Body of pancreas (tissue), 4 donors: ENCODE measurements around the gene KANK3. TPM values are rescaled to one million over a fixed set of nuclear protein-coding genes. Genes with fewer than 3 reads are reported as not detected.
"Not testable (repeated sequence)": the region's sequence is repeated elsewhere in the genome, so short reads cannot be mapped to it uniquely, and the experiment has no call there.

Source experiments
- ATAC-seq: fragments of 150-250 bp; one replicate; pipeline ENCODE4 v1.9.1; 2016
- DNase-seq, 4 donors: peaks; one replicate each; pipeline ENCODE4 v3.0.0-alpha.2; 2019
- H3K27ac ChIP-seq, 4 donors: fragments of 200-600 bp; sonication (generic); 1 replicate in 3 of 4; 2 replicates in 1 of 4; pipeline versions ENCODE4 v1.5.1 to v1.6.1; 2016 to 2019; ENCODE audit warnings: mild to moderate bottlenecking in 1 of 4, mixed read lengths in 1 of 4, moderate library complexity in 1 of 4
- H3K27me3 ChIP-seq, 2 donors: fragments of 200-600 bp; sonication (generic); one replicate each; pipeline ENCODE4 v1.6.0; 2016; ENCODE audit warnings: mild to moderate bottlenecking in 1 of 2
- H3K36me3 ChIP-seq, 2 donors: fragments of 200-600 bp; sonication (generic); replicated peaks in 1 of 2; 2 replicates each; pipeline ENCODE4 v1.5.1; 2016; ENCODE audit warnings: low read depth in 2 of 2; ENCODE audit not compliant: insufficient read depth in 1 of 2
- H3K4me1 ChIP-seq: fragments of 200-600 bp; sonication (generic); one replicate; pipeline ENCODE4 v1.6.0; 2016
- H3K4me3 ChIP-seq, 2 donors: fragments of 200-600 bp; sonication (generic); 1 replicate in 1 of 2; 2 replicates in 1 of 2; pipeline ENCODE4 v1.5.1; 2016 to 2019
- H3K9me3 ChIP-seq, 3 donors: fragments of 200-600 bp; sonication (generic); 1 replicate in 2 of 3; 2 replicates in 1 of 3; pipeline ENCODE4 v1.5.1; 2016
- POLR2A ChIP-seq, 3 donors: fragments of 450-650 bp; IDR thresholded peaks; one replicate each; pipeline ENCODE4 v1.6.1; 2016; ENCODE audit warnings: antibody characterized with exemption in 3 of 3, mild to moderate bottlenecking in 2 of 3
- WGBS, 2 donors: methylation state at CpG; one replicate each; pipeline ENCODE4 v1.1.5; 2017; 5-methylcytosine and 5-hydroxymethylcytosine counted together
- intact Hi-C: fragments of 100-400 bp; cut with DNase I; formaldehyde crosslinking; loops from one replicate; pipeline ENCODE4 v1.15.1; 2023
- total RNA-seq, 2 donors: library from RNA; depleted of rRNA; stranded (reverse); fragments of >200 nt; gene quantifications; one replicate each; pipeline ENCODE4 v1.1.0, GENCODE V29; 2016
- TF ChIP-seq, protein P1 (sequence below), 7 experiments: fragments of 450-650 bp in 4 of 7; fragments of 200-600 bp in 3 of 7; sonication (generic) in 3 of 7; IDR thresholded peaks; one replicate each; pipeline ENCODE4 v1.5.1; 2016 to 2019; ENCODE audit warnings: antibody characterized with exemption in 7 of 7

KANK3 gene
- total RNA-seq, 2 donors from 2014 or later, result 9.1 to 25.7 TPM

DNA sequence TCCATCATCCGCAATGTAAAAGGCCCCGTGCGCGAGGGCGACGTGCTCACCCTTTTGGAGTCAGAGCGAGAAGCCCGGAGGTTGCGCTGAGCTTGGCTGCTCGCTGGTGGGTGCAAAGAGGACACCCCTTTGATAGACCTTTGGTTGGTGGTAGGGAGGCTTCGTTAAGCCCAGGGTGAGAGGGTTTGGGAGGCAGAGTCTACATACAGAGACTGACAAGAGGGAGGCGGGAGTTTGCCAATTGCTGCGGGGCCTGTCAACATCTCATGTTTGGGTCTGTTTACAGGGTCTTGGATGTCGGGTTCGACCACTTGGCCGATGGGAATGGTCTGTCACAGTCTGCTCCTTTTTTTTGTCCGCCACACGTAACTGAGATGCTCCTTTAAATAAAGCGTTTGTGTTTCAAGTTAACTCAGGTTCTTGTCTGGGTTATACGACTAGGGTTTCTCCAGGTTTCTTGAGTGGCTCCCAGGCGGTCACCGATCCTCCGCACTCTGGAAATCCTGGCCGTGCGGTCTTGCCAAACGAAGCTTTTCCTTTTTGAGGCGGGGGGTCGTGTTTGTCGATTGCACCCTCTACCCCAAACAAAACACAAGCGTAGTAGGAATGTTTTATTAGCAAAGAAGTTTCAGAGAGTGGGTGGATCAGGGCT, 20.9 kb downstream of the KANK3 start:
- Histone ChIP-seq H3K36me3 (no peaks in the 10 kb centered on the region), H3K9me3 (no peaks in the 10 kb centered on the region), H3K27me3 (no peaks in the 10 kb centered on the region), H3K27ac (peak overlapping the region; percentile 84 to 91 (median 88)), H3K4me3 (peak overlapping the region; percentile 53 to 69), H3K4me1 (peaks cover 36% of the 10 kb centered on the region)
- intact Hi-C loops, result no loop called here
- 11 to 16% methylated on average over 25 to 30 of the region's 30 CpGs for WGBS, 2 donors
- DNase-seq (no peak), ATAC-seq (no peak)
- TF ChIP-seq, protein P1, sequence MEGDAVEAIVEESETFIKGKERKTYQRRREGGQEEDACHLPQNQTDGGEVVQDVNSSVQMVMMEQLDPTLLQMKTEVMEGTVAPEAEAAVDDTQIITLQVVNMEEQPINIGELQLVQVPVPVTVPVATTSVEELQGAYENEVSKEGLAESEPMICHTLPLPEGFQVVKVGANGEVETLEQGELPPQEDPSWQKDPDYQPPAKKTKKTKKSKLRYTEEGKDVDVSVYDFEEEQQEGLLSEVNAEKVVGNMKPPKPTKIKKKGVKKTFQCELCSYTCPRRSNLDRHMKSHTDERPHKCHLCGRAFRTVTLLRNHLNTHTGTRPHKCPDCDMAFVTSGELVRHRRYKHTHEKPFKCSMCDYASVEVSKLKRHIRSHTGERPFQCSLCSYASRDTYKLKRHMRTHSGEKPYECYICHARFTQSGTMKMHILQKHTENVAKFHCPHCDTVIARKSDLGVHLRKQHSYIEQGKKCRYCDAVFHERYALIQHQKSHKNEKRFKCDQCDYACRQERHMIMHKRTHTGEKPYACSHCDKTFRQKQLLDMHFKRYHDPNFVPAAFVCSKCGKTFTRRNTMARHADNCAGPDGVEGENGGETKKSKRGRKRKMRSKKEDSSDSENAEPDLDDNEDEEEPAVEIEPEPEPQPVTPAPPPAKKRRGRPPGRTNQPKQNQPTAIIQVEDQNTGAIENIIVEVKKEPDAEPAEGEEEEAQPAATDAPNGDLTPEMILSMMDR (IDR thresholded peaks at IDR 0.05), result no peak
- no peak for TF ChIP-seq POLR2A (IDR thresholded peaks at IDR 0.05)

GRCh38 chr19:8321067-8321985, 21.7 kb downstream of the KANK3 start, which contains the start of the genes NDUFA7 and RPS28:
Gene NDUFA7, minus strand, starts transcription at chr19:8321375. Its CDS starts 17 bp downstream, at chr19:8321358.
Gene RPS28, plus strand, starts transcription at chr19:8321496. Its CDS starts 35 bp downstream, at chr19:8321531.
- Histone ChIP-seq H3K27me3 (no peaks in the 10 kb centered on the region), H3K4me3 (peak within 1 kb of the TSS; percentile 53 to 69), H3K36me3 (no peaks in the 10 kb centered on the region), H3K9me3 (no peaks in the 10 kb centered on the region), H3K27ac (peak within 1 kb of the TSS; percentile 84 to 91 (median 88)), H3K4me1 (peaks cover 36% of the 10 kb centered on the region)
- peak; percentile 98 to 99 (median 98) for DNase-seq
- ATAC-seq, result peak; percentile 95
- intact Hi-C loops, result no loop called here
- TF ChIP-seq, protein P1 (IDR thresholded peaks at IDR 0.05), result peak in 6 of 7 experiments; percentile 14 to 60 (median 44)
- TF ChIP-seq POLR2A (IDR thresholded peaks at IDR 0.05), result peak; percentile 90 to 97 (median 96)
- WGBS, 2 donors, result 0 to 2% methylated on average over 13 to 72 of the region's 72 CpGs

- TF ChIP-seq POLR2A (IDR thresholded peaks at IDR 0.05), result no peak
- TF ChIP-seq, protein P1 (IDR thresholded peaks at IDR 0.05), result no peak
- H3K36me3 ChIP-seq, result peaks cover 0 to under 1% of the 10 kb centered on the region in 2 donors
- peak; percentile 2 for ATAC-seq
- H3K27me3 ChIP-seq, result no peaks in the 10 kb centered on the region
- peak overlapping the region; percentile 53 to 69 for H3K4me3 ChIP-seq
- H3K27ac ChIP-seq, result peak overlapping the region; percentile 84 to 91 (median 88)
- peaks cover 36% of the 10 kb centered on the region for H3K4me1 ChIP-seq
- WGBS, 2 donors, result 0 to 1% methylated on average over 15 to 16 of the region's 16 CpGs
- H3K9me3 ChIP-seq, result no peaks in the 10 kb centered on the region
- DNase-seq, result no peak
- intact Hi-C loops, result no loop called here
Observed at GRCh38 chr19:8320564-8321066, 22.4 kb downstream of the KANK3 start.

DNA sequence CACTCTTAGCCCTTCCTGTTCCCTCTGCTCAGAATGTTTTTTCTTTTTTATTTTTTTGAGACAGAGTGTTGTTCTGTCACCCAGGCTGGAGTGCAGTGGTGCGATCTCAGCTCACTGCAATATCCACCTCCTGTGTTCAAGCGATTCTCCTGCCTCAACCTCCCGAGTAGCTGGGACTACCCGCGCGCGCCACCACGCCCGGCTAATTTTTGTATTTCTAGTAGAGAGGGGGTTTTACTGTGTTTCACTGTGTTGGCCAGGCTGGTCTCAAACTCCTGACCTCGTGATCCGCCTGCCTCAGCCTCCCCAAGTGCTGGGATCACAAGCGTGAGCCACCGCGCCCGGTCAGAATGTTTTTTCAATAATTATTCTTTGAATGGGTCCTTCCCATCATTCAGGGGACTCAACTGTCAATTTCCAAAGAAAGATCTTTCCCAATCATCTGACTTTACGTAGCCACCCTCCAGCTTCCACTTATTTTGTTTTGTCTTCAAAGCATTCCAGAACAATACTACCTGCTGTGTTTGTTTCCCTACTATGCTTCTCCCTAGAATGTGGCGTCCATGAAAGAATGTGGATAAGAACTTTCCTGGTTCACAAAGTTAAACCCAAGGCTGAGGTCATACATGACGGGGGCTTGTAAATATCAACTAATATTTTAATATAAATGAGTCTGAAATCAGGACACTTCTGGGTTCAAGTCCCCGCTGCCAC, 23.1 kb downstream of the KANK3 start:
- WGBS, 2 donors, result 71 to 77% methylated on average over 19 of the region's 19 CpGs
- intact Hi-C loops, result no loop called here
- no peak for ATAC-seq
- Histone ChIP-seq H3K9me3 (no peaks in the 10 kb centered on the region), H3K36me3 (peaks cover 0 to 2% of the 10 kb centered on the region in 2 donors), H3K4me1 (peaks cover 36% of the 10 kb centered on the region), H3K27ac (peak overlapping the region in 3 of 4 donors; percentile 84 to 91 (median 86)), H3K27me3 (no peaks in the 10 kb centered on the region), H3K4me3 (no peak overlapping the region)
- TF ChIP-seq, protein P1 (IDR thresholded peaks at IDR 0.05), result no peak
- TF ChIP-seq POLR2A (IDR thresholded peaks at IDR 0.05), result no peak
- no peak for DNase-seq

DNA sequence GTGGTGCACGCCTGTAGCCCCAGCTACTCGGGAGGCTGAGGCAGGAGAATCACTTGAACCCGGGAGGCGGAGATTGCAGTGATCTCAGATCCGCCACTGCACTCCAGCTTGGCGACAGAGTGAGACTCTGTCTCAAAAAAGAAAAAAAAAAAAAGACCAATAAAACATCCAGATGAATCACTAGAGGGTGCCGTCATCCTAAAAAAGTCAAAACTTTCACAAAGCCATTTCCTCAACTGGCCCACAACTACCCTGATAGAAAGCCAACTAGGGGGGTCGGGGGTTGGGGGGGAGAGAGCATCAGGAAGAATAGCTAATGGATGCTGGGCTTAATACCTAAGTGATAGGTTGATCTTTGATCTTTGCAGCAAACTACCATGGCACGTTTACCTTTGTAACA, 24.2 kb downstream of the KANK3 start:
- H3K27me3 ChIP-seq, H3K36me3 ChIP-seq, H3K9me3 ChIP-seq, ATAC-seq, intact Hi-C loops, H3K27ac ChIP-seq, H3K4me3 ChIP-seq, DNase-seq: not testable (repeated sequence)
- WGBS, 2 donors, result 81 to 82% methylated on average over 9 of the region's 9 CpGs
- H3K4me1 ChIP-seq, result peaks cover 28% of the 10 kb centered on the region
